Upper lobe of left lung (tissue), 4 donors: Measurements from ENCODE around the gene ALDH3A2.

Experiments
- CTCF ChIP-seq, 6 experiments: fragments of 450-650 bp in 4 of 6; fragments of 200-600 bp in 2 of 6; sonication (generic) in 2 of 6; IDR thresholded peaks; one replicate each; pipeline ENCODE4 v1.5.1; 2016 to 2019; ENCODE audit warnings: antibody characterized with exemption in 6 of 6
- POLR2A ChIP-seq, 4 donors: fragments of 450-650 bp; IDR thresholded peaks; one replicate each; pipeline ENCODE4 v1.5.1; 2016 to 2017; ENCODE audit warnings: antibody characterized with exemption in 4 of 4, mild to moderate bottlenecking in 2 of 4
- POLR2AphosphoS5 ChIP-seq, 2 donors: sonication (generic); formaldehyde crosslinking; IDR thresholded peaks; one replicate each; pipeline ENCODE4 v1.5.1; 2017; ENCODE audit warnings: antibody characterized with exemption in 2 of 2

GRCh38 chr17:19631905-19632304, 16.6 kb upstream of the ALDH3A2 start:
- TF ChIP-seq POLR2AphosphoS5 (IDR thresholded peaks at IDR 0.05) (no peak), CTCF (IDR thresholded peaks at IDR 0.05) (no peak), POLR2A (IDR thresholded peaks at IDR 0.05) (no peak)
